TTC549 (cell line): ENCODE results near the gene TIMD4.

Experiments
- FAIRE-seq: peaks from 2 replicates; lab custom pipeline; 2012; peaks lifted over from hg19 to GRCh38; lab: Jason Lieb, UNC

TIMD4 gene

GRCh38 chr5:156922207-156922792, 40.7 kb downstream of the TIMD4 start:
- FAIRE-seq, result no peak

GRCh38 chr5:156920861-156921431, 42.1 kb downstream of the TIMD4 start:
- no peak for FAIRE-seq

- FAIRE-seq, result no peak
Measured at GRCh38 chr5:156920042-156920860, 42.8 kb downstream of the TIMD4 start.

GRCh38 chr5:156918311-156918845, 44.6 kb downstream of the TIMD4 start:
- FAIRE-seq, result no peak

GRCh38 chr5:156914371-156914737, 48.7 kb downstream of the TIMD4 start:
- FAIRE-seq, result no peak

GRCh38 chr5:156913719-156914370, 49.2 kb downstream of the TIMD4 start:
- no peak for FAIRE-seq

- FAIRE-seq, result no peak
Measured at GRCh38 chr5:156913355-156913718, 49.7 kb downstream of the TIMD4 start.

GRCh38 chr5:156912869-156913268, 50.2 kb downstream of the TIMD4 start:
- no peak for FAIRE-seq

GRCh38 chr5:156909180-156909579, 53.8 kb downstream of the TIMD4 start:
- FAIRE-seq, result no peak

GRCh38 chr5:156907667-156908066, 55.4 kb downstream of the TIMD4 start:
- no peak for FAIRE-seq

- FAIRE-seq, result no peak
Measured at GRCh38 chr5:156906807-156907206, 56.2 kb downstream of the TIMD4 start.

- no peak for FAIRE-seq
Measured at GRCh38 chr5:156896546-156896945, 66.5 kb downstream of the TIMD4 start.

GRCh38 chr5:156893517-156893916, 69.5 kb downstream of the TIMD4 start:
- FAIRE-seq, result no peak

GRCh38 chr5:156892864-156893263, 70.2 kb downstream of the TIMD4 start:
- no peak for FAIRE-seq

GRCh38 chr5:156892223-156892622, 70.8 kb downstream of the TIMD4 start:
- no peak for FAIRE-seq

GRCh38 chr5:156888520-156888919, 74.5 kb downstream of the TIMD4 start:
- no peak for FAIRE-seq

- no peak for FAIRE-seq
Measured at GRCh38 chr5:156883316-156883875, 79.6 kb downstream of the TIMD4 start.

- no peak for FAIRE-seq
Measured at GRCh38 chr5:156879665-156880285, 83.3 kb downstream of the TIMD4 start.

- FAIRE-seq, result no peak
Measured at GRCh38 chr5:156871212-156871611, 91.8 kb downstream of the TIMD4 start.

- no peak for FAIRE-seq
Measured at GRCh38 chr5:156870498-156870839, 92.6 kb downstream of the TIMD4 start.
